ENCODE measurements around the gene VAV3. TPM values are rescaled to one million over a fixed set of nuclear protein-coding genes. Genes with fewer than 3 reads are reported as not detected.

The VAV3 gene
- total RNA-seq, 1 experiment from 2014 or later = 0.57 TPM

DNA sequence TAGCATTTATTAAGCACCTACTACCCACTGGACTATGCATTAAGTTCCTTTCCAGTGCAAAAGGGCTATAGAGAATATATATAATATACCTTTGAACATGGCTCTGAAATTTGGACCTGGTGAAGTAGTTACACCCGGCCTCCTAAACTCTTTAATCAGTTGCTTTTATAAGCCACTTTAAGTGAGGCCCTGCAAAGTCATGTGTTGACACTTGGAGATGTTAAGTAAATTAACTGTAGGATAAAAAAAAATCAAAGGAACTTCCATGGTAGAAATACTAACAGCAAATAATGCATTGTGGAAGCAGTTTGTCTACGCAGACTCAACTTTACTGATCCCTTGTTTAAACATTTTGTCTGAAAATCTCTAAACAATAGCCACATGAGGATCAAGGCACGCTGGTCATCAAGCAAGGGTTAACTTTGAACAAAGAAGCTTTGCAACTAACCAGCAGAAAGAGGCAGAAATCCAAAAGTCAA, 283.9 kb downstream of the VAV3 start:
- intact Hi-C loops (cut with micrococcal nuclease; ENCODE audit: unreplicated experiment) = no loop called here
- H3K9me3 Mint-ChIP-seq (ENCODE audit: unreplicated experiment) = no peaks in the 10 kb centered on the region
- no peaks in the 10 kb centered on the region for H3K27me3 ChIP-seq (replicated peaks; ENCODE audit: control insufficient read depth, insufficient read depth, low read length)
- CTCF ChIA-PET = interaction anchor here (1.1 kb wide), 1 partner anchor 67 kb away, joined by 3 read pairs; no protein-coding TSS in a partner anchor
- no TSS peak for BruUV-seq (replicated peaks)
- H3K36me3 Mint-ChIP-seq (ENCODE audit: insufficient read depth, unreplicated experiment) = no peaks in the 10 kb centered on the region
- H3K4me1 Mint-ChIP-seq (ENCODE audit: low read depth, unreplicated experiment) = no peaks in the 10 kb centered on the region
- POLR2A ChIA-PET = no interaction called here
- no peaks in the 10 kb centered on the region for H3K9me3 ChIP-seq
- TF ChIP-seq, protein P1, sequence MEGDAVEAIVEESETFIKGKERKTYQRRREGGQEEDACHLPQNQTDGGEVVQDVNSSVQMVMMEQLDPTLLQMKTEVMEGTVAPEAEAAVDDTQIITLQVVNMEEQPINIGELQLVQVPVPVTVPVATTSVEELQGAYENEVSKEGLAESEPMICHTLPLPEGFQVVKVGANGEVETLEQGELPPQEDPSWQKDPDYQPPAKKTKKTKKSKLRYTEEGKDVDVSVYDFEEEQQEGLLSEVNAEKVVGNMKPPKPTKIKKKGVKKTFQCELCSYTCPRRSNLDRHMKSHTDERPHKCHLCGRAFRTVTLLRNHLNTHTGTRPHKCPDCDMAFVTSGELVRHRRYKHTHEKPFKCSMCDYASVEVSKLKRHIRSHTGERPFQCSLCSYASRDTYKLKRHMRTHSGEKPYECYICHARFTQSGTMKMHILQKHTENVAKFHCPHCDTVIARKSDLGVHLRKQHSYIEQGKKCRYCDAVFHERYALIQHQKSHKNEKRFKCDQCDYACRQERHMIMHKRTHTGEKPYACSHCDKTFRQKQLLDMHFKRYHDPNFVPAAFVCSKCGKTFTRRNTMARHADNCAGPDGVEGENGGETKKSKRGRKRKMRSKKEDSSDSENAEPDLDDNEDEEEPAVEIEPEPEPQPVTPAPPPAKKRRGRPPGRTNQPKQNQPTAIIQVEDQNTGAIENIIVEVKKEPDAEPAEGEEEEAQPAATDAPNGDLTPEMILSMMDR (IDR thresholded peaks at IDR 0.05; ENCODE audit: insufficient read depth in 1 of 2, low read depth in 1 of 2, low read length in 1 of 2, severe bottlenecking in 1 of 2, unreplicated experiment in 1 of 2) = no peak
- H3K4me1 ChIP-seq = 0 out of 2 replicates have a peak, but pooled peaks cover 4% of the 10 kb centered on the region
- no peak for DNase-seq
- no peaks in the 10 kb centered on the region for H3K27me3 Mint-ChIP-seq (ENCODE audit: insufficient read depth, unreplicated experiment)
- no peaks in the 10 kb centered on the region for H3K36me3 ChIP-seq (ENCODE audit: control insufficient read depth, insufficient read depth, low read length)
- H3K4me3 Mint-ChIP-seq (ENCODE audit: unreplicated experiment) = no peak overlapping the region
- no peak overlapping the region for H3K4me3 ChIP-seq (ENCODE audit: low read depth, low read length)
- no peak overlapping the region for H3K27ac Mint-ChIP-seq (ENCODE audit: unreplicated experiment)

DNA sequence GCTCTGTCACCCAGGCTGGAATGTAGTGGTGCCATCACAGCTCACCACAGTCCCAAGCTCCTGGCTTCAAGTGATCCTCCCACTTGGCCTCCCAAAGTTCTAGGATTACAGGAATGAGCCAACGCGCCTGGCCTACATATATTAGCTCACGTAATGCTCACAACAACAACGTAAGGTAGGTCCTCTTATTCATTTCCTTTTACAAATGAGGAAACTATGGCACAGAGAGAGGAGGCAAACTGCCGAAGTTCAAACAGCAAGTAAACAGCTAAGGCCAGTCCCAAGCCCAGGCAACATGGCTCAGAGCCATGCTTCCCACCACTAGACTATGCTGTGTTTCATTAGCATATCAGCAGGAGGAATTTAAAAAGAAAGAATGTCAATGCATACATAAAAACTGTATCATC, 284.4 kb downstream of the VAV3 start:
- no TSS peak for BruUV-seq (replicated peaks)
- POLR2A ChIA-PET = no interaction called here

DNA sequence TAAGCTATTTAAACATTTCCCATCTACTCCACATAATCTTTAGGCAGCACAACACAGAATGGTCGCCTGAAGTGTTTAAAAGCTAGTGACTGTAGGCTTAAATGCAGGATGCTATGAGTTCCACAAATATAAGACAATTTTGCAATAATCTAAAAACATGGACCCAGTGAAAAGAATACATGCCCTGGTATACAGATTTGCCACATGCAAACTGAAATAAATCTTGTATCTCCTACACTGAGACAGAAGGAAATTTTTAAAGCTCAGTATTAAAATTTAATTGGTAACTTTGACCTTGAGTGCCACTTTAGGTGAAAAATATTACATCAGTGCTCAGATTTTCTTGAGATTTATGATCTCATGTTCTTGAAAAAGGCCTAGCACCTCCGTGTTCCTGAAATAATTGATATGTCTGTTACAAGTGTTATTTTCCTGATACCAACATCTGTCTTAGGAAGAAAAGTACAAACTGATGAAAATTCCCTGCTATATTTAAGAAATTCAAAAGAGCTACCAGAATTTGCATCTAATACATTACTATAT, 285.5 kb downstream of the VAV3 start:
- TF ChIP-seq, protein P1 (IDR thresholded peaks at IDR 0.05; ENCODE audit: insufficient read depth in 1 of 2, low read depth in 1 of 2, low read length in 1 of 2, severe bottlenecking in 1 of 2, unreplicated experiment in 1 of 2) = no peak
- ChIA-PET POLR2A (no interaction called here), CTCF (no interaction called here)
- Histone ChIP-seq H3K9me3 (no peaks in the 10 kb centered on the region), H3K27me3 (replicated peaks; ENCODE audit: control insufficient read depth, insufficient read depth, low read length) (no peaks in the 10 kb centered on the region), H3K4me3 (ENCODE audit: low read depth, low read length) (no peak overlapping the region), H3K36me3 (ENCODE audit: control insufficient read depth, insufficient read depth, low read length) (no peaks in the 10 kb centered on the region), H3K4me1 (0 out of 2 replicates have a peak, but pooled peaks cover 4% of the 10 kb centered on the region)
- DNase-seq = no peak
- no peak overlapping the region for H3K4me3 Mint-ChIP-seq (ENCODE audit: unreplicated experiment)
- BruUV-seq (replicated peaks) = no TSS peak
- intact Hi-C loops (cut with micrococcal nuclease; ENCODE audit: unreplicated experiment) = no loop called here
- H3K9me3 Mint-ChIP-seq (ENCODE audit: unreplicated experiment) = no peaks in the 10 kb centered on the region
- H3K36me3 Mint-ChIP-seq (ENCODE audit: insufficient read depth, unreplicated experiment) = no peaks in the 10 kb centered on the region
- H3K27me3 Mint-ChIP-seq (ENCODE audit: insufficient read depth, unreplicated experiment) = no peaks in the 10 kb centered on the region
- H3K27ac Mint-ChIP-seq (ENCODE audit: unreplicated experiment) = no peak overlapping the region
- H3K4me1 Mint-ChIP-seq (ENCODE audit: low read depth, unreplicated experiment) = no peaks in the 10 kb centered on the region

More for the DNA sequence above, 284.4 kb downstream of the VAV3 start:
- no peak for DNase-seq
- Mint-ChIP-seq H3K4me3 (ENCODE audit: unreplicated experiment) (no peak overlapping the region), H3K36me3 (ENCODE audit: insufficient read depth, unreplicated experiment) (no peaks in the 10 kb centered on the region), H3K27ac (ENCODE audit: unreplicated experiment) (no peak overlapping the region), H3K4me1 (ENCODE audit: low read depth, unreplicated experiment) (no peaks in the 10 kb centered on the region), H3K27me3 (ENCODE audit: insufficient read depth, unreplicated experiment) (no peaks in the 10 kb centered on the region), H3K9me3 (ENCODE audit: unreplicated experiment) (no peaks in the 10 kb centered on the region)
- CTCF ChIA-PET = interaction anchor here (1.1 kb wide), 1 partner anchor 68 kb away, joined by 3 read pairs; no protein-coding TSS in a partner anchor
- Histone ChIP-seq H3K9me3 (no peaks in the 10 kb centered on the region), H3K4me3 (ENCODE audit: low read depth, low read length) (no peak overlapping the region), H3K36me3 (ENCODE audit: control insufficient read depth, insufficient read depth, low read length) (no peaks in the 10 kb centered on the region), H3K4me1 (0 out of 2 replicates have a peak, but pooled peaks cover 4% of the 10 kb centered on the region), H3K27me3 (replicated peaks; ENCODE audit: control insufficient read depth, insufficient read depth, low read length) (no peaks in the 10 kb centered on the region)
- TF ChIP-seq, protein P1 (IDR thresholded peaks at IDR 0.05; ENCODE audit: insufficient read depth in 1 of 2, low read depth in 1 of 2, low read length in 1 of 2, severe bottlenecking in 1 of 2, unreplicated experiment in 1 of 2) = no peak
- intact Hi-C loops (cut with micrococcal nuclease; ENCODE audit: unreplicated experiment) = no loop called here

Measured in Caco-2 (cell line).